Panc1 (cell line): Measurements from ENCODE around the gene SPOCK1.

Experiments used
- POLR2AphosphoS5 ChIP-seq: IDR thresholded peaks from 2 replicates; pipeline ENCODE4 v1.6.1; 2012; ENCODE audit warnings: mild to moderate bottlenecking, low read depth, low read length, moderate library complexity
- TCF7L2 ChIP-seq: IDR thresholded peaks from 2 replicates; pipeline ENCODE4 v1.6.1; 2011; ENCODE audit warnings: mild to moderate bottlenecking, low read depth, low read length, inconsistent platforms
- TF ChIP-seq, protein P1 (sequence below): fragments of 450-650 bp; IDR thresholded peaks from 2 replicates; pipeline ENCODE4 v1.5.1; 2017; ENCODE audit warnings: mild to moderate bottlenecking

- TF ChIP-seq, protein P1, sequence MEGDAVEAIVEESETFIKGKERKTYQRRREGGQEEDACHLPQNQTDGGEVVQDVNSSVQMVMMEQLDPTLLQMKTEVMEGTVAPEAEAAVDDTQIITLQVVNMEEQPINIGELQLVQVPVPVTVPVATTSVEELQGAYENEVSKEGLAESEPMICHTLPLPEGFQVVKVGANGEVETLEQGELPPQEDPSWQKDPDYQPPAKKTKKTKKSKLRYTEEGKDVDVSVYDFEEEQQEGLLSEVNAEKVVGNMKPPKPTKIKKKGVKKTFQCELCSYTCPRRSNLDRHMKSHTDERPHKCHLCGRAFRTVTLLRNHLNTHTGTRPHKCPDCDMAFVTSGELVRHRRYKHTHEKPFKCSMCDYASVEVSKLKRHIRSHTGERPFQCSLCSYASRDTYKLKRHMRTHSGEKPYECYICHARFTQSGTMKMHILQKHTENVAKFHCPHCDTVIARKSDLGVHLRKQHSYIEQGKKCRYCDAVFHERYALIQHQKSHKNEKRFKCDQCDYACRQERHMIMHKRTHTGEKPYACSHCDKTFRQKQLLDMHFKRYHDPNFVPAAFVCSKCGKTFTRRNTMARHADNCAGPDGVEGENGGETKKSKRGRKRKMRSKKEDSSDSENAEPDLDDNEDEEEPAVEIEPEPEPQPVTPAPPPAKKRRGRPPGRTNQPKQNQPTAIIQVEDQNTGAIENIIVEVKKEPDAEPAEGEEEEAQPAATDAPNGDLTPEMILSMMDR, result no peak
- TF ChIP-seq TCF7L2, result no peak
- TF ChIP-seq POLR2AphosphoS5, result no peak
These were observed 475.1 kb downstream of the SPOCK1 start for GRCh38 chr5:137024044-137024443.
